Activated effector memory CD4-positive, alpha-beta T cell treated with anti-CD3 and anti-CD28 coated beads, Interleukin-2, amount 50 U/mL, for 16 hours (primary cell): ENCODE data around the gene GYS1.
A peak's percentile ranks its signal among the peaks of the same experiment; 100 is the strongest.

Source experiments
- DNase-seq: peaks from one replicate; pipeline ENCODE4 v3.0.0-alpha.2; 2020

GYS1 gene

GRCh38 chr19:48988286-48988685, 4.8 kb downstream of the GYS1 start:
- DNase-seq: no peak

DNA sequence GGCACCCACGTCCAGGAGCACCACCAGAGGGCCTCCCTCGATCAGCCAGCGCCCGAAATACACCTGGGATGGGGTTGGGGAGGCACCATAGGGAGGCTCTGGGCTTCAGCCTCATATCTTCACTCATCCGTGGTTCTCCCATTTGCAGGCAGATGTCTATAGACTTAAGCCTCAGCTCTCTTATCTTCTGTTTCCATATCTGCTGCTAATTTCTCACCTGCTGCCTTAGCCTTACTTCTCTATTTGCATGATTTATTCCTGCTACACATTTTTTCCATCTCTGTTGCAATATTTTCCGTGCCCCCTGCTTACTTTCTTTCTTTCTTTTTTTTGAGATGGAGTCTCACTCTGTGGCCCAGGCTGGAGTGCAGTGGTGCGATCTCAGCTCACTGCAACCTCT, 5.8 kb downstream of the GYS1 start:
- DNase-seq: no peak

DNA sequence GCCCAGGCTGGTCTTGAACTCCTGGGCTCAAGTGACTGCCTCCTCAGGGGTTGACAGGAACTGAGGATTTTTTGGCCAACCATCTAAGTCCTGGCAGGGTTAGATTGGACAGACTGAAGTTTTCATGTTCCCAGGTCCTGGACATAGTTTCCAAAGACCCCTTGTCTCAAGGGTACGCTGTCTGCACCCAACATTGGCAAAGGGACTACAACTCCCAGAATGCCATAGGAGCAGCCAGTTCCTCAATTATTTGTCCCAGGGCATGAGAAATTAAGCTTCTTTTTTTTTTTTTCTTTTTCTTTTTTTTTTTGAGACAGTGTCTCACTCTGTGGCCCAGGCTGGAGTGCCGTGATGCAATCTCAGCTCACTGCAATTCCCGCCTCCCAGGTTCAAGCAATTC, 6.9 kb downstream of the GYS1 start:
- no peak for DNase-seq

- no peak for DNase-seq
Measured at GRCh38 chr19:48985711-48986110, 7.4 kb downstream of the GYS1 start.

DNA sequence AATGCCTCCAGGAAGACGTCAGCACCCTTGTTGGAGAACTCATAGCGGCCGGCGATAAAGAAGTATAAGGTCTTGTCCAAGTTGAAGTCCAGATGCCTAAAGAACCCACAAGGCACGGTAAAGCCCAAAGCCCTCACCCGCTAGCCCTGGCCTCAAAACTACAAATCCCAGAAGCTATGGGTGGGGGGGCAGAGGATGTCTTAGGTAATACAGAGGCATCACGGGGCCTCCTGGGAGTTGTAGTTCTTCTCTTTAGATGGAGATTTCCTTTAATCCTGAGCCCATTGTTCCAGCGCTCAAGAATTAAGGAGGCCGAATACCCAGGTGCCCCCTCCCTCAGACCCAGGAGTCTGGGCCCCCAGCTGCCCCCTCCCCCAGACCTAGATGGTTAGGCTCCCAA, 10.8 kb downstream of the GYS1 start:
- DNase-seq: no peak

- DNase-seq: no peak
Measured at GRCh38 chr19:48977061-48977460, 16.0 kb downstream of the GYS1 start.

GRCh38 chr19:48975947-48976847, 16.9 kb downstream of the GYS1 start:
- peak; percentile 68 for DNase-seq

GRCh38 chr19:48970923-48971395, 22.1 kb downstream of the GYS1 start:
- peak; percentile 93 for DNase-seq

GRCh38 chr19:48970139-48970766, 22.9 kb downstream of the GYS1 start:
- DNase-seq: no peak

- no peak for DNase-seq
Measured at GRCh38 chr19:48969276-48970138, 23.6 kb downstream of the GYS1 start.

DNA sequence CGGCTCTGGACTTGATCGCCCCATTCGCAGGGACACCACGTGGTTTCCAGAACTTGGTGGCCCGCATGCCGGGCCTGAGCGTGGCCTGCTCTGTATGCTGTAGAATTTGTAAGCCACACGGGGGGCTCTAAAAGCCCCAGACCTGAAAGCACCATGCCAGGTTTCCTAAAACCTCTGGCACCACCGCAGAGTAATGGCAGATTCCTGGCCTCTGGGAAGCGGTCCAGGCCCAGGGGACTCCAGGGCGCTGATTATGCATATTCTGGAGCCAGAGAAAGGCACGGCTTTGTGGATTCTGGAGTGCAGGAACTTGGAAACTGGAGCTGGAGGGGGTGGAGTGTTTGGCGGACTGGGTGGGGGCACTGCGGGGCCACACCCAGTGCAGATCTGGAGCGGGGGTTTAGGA, 24.3 kb downstream of the GYS1 start:
- no peak for DNase-seq

GRCh38 chr19:48968179-48968661, 24.9 kb downstream of the GYS1 start:
- DNase-seq: no peak

- no peak for DNase-seq
Measured at GRCh38 chr19:48967346-48968178, 25.5 kb downstream of the GYS1 start.

DNA sequence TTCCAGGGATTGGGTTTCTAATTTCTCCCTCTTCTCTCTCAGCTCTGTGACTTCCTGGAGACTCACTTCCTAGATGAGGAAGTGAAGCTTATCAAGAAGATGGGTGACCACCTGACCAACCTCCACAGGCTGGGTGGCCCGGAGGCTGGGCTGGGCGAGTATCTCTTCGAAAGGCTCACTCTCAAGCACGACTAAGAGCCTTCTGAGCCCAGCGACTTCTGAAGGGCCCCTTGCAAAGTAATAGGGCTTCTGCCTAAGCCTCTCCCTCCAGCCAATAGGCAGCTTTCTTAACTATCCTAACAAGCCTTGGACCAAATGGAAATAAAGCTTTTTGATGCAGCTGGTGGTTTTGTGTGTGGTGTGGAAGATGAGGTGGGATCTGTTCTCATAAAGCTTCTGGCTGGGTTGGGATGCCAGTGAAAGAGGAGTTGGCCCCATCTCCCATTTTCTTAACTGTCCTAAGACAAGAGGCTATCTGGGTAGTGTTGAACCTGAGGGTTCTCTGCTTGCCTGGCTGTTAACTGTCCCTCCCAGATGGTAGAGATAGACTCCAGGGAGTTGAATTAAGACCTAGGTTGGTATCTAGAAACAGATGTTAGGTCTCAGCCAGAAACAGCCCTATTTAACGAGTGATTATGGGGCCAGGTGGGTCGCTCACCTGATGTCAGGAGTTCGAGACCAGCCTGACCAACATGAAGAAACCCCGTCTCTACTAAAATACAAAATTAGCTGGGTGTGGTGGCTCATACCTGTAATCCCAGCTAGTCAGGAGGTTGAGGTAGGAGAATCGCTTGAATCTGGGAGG, 26.4 kb downstream of the GYS1 start:
- DNase-seq: no peak

- DNase-seq: peak; percentile 96
Measured at GRCh38 chr19:48965806-48966540, 27.1 kb downstream of the GYS1 start.

- DNase-seq: peak; percentile 96
Measured at GRCh38 chr19:48965040-48965805, 27.9 kb downstream of the GYS1 start, which contains the start of gene FTL. FTL (plus strand) TSS chr19:48965309; CDS start chr19:48965508, 199 bp downstream.

DNA sequence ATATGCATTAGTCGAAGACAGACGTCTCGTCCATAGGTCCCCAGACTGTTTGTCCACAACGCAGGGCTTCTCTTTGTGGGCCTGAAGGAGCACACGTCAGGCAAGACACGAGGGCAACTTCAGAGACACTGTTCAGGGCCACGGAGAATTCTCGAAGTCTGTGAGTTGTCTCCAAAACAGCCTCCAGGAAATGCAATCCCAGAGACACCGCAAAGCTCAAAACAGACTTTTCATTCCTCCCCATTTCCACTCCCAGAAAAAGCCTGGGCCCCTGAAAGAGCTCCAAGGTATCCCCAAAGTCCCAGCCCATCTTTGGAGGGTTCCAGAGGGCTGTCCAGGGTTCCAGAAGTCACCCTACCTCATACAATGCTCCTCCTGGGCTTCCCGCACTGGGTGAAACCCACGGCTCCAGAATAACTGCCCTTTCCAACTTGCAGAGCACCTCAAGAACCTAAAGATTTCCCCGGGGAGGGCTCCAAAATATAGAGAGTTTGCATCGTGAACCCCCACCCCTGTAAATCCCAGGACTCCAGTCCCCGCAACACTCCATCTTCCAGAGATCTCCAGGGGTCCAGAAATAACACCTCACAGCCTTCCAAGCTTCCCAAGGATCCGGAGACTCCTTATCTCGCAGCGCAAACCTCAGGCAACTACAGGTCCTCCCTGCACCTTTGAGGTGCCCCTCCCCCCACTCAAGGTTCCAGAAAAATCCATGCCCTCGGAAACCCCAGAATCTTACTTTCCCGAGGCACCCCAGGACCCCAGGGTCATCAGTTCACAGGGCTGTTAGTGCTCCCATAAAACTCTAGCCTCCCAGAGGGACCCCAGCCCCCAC, 28.7 kb downstream of the GYS1 start:
- no peak for DNase-seq

DNA sequence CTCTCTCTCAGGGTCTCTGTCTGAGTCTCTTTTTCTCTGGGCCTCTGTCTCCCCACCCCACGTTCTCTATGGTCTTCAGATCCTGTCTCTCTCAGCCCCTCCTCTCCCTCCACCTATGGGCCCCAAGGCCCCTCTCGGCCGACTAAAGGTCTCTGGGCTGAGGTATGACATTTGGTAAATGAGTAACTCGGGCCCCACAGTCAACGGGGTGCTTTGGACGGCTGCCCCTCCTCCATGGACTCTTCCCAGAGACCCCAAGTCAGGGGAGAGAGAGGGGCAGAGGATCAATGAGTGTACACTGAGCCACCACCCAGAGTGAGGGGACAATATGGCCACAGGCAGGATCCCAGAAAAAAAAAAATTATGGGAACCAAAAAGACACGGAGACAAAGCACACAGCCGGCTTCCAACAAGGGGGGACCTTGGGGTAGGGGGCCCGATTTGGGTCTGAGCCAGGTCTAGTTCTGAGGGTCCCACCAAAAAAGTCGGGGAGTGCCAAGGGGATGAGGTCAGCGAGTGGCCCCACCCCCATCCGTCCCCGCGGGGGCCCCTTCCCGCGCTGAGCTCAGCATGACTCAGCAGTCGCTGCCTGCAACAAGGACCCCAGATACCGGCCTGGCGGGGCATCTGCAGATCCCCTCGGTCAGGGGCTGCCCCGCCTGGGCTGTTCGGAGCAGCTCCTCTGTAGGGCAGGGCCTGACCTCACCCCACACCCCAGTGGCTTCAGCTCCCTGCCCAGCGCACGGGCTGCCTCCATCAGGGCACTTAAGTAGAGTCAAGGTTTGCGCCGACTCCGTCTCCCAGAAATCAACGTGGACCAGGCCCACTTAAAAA, 29.5 kb downstream of the GYS1 start:
- peak; percentile 87 for DNase-seq
